ENCODE data around the gene PKHD1.

GRCh38 chr6:51743999-51744398 lies 343.4 kb downstream of the PKHD1 start:
- no peak for TF ChIP-seq SIN3A (IDR thresholded peaks at IDR 0.05; ENCODE audit: borderline replicate concordance, insufficient read depth, low read length)
- no peak for TF ChIP-seq TAF1 (IDR thresholded peaks at IDR 0.05; ENCODE audit: borderline replicate concordance, insufficient read depth, low read length)
- no peak for TF ChIP-seq POLR2AphosphoS5 (IDR thresholded peaks at IDR 0.05; ENCODE audit: low read depth, low read length)
